Activated CD8-positive, alpha-beta memory T cell treated with anti-CD3 and anti-CD28 coated beads for 24 hours (primary cell): ENCODE data around the gene ARHGEF7.
A peak's percentile ranks its signal among the peaks of the same experiment; 100 is the strongest.

Experiments used
- DNase-seq: peaks from one replicate; pipeline ENCODE4 v3.0.0-alpha.2; 2020

Gene ARHGEF7

DNA sequence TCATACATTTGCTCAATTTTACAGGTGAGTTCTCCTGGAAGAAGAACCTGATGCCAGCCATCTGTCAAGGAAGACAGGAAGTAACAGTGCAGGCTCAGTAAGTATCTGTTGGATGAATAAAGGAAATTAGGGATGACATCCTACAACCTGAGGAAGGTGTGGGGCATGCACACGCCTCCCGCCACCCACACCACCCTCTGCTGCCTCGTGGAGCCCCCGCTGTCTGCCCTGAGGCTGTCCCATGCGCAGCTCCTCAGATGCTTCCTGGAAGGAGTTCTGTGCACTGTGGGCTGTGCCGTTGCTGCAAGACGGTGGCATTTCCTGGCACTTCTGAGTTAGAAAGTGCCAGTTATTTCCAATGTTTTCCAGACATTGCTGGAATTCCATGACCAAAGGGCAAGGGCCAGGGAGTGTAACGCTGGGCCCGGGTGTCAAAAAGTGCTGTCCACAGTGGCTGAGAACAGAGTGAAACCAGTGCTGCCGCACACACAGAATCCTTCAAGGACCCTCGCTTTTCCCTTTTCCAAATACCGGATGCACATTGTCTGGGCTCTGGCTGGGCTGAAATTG is 201.1 kb downstream of the ARHGEF7 start:
- DNase-seq = no peak

GRCh38 chr13:111317042-111317550 is 202.0 kb downstream of the ARHGEF7 start:
- DNase-seq = no peak

DNA sequence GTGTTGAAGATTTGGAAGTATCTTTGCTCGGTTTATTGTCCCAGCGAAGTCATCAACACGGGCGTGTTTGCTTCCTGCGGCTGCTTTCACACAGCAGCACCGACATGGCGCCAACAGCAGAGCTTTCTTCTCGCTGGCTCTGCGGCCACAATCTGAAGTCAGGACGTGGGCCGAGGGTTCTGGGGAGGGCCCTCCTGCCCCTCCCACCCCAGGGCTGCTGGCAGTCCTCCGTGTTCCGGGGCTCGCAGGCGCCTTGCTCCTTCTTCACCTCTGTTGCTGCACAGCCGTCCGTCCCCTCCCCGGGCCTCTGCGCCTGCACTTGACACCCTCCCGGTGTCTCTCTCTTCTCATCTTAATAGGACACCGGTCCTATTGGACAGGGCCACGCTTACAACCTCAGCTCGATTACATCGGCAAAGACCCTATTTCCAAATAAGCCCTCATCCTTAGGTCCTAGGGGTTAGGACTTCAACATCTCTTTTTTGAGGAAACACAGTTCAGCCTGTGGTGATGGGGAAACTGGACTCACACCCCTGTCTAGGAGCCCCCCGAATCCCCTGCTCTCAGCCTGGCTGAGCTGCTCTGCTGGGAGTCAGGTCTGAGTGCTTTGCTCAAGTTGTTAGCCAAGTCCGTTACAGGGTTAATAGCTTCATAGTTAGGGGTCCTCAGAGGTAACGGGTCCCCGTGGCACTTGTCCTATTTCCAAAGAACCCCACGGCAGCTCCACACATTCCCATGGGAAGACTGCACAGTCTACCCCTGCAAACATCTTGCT is 202.6 kb downstream of the ARHGEF7 start:
- no peak for DNase-seq

GRCh38 chr13:111318386-111318785 is 203.3 kb downstream of the ARHGEF7 start:
- DNase-seq = no peak

DNA sequence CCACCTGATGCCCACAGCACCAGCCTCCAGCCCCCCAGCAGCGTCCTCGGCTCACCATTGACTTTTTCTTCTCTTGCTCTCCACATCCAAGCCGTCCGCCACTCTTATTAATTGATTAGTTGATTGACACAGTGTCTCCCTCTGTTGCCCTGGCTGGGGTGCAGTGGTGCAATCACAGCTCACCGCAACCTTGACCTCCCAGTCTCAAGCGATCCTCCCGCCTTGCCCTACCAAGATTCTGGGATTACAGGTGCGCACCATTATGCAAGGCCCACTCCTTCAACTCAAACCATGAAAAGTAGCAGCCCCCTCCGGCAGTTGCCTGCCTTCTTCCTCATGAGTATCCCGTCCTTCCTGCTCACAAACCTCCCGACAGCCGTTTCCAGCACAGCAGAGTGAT is 204.4 kb downstream of the ARHGEF7 start:
- DNase-seq = no peak

GRCh38 chr13:111319998-111320911 is 205.1 kb downstream of the ARHGEF7 start, which contains the start of gene TEX29:
TEX29 (plus strand) TSS chr13:111320642; CDS start chr13:111320891, 249 bp downstream.
- no peak for DNase-seq

DNA sequence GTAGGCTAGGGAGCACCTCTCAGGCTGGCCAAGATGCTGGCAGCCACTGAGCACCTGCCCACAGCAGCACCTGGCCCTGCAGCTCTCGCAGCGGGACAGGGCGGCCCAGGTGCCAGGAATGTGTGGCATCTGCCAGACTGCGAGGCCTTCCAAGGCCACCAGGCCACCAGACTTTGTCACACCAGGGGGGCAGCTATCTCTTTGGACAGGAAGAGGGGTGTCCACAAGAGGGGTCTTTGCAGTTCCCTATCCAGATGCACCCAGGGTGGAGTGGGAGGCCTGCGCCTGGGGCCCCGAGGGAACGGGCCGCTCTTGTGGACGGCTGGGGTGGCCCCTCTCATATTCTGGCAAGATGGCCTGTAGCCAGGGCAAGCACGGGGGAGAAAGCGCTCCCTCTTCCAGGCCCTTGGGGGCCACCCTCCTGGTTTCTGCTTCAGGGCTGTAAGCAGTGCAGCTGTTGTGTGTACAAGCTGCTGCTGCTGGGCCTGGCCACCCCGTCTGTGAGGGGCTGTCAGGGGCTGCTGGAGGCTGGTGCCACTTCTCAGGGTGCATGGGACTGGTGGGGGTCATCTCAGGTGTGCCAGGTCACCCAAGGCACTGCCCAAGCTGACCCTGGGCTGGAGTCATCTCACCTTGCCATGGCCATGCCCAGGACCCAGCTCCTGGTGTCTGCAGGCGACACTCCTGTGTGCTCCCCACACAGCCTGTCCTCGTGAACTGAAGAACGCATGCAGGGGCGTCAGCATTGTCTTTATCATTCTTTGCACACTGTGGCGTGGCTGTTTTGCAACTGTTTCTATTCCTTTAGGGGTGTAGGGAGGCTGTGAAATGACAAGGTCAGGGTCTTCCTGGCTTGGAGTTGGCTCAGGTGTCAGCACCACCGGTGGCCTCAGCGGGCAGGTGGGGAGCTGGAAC is 207.1 kb downstream of the ARHGEF7 start:
- no peak for DNase-seq

- DNase-seq = no peak
These were observed 207.8 kb downstream of the ARHGEF7 start for GRCh38 chr13:111322916-111323331.

DNA sequence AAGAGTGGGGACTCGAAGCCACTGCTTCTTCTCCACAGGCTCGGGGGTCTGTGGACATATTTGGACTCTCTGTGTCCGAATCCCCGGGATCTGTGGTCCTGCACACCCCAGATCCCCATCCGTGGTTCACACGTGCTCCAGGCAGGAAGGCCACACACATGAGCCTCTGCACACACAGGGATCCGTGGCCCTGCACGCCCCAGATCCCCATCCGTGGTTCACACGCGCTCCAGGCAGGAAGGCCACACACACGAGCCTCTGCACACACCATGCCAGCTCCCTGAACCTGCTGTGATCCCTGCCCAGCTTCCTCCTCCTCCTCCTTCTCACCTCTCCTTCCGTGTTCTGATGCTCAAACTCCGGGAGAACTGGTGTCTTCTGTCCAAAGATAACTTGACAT is 208.4 kb downstream of the ARHGEF7 start:
- DNase-seq = no peak

- no peak for DNase-seq
These were observed 209.0 kb downstream of the ARHGEF7 start for GRCh38 chr13:111323950-111324651.

GRCh38 chr13:111324736-111325135 is 209.6 kb downstream of the ARHGEF7 start:
- DNase-seq = no peak

GRCh38 chr13:111325146-111325890 is 210.2 kb downstream of the ARHGEF7 start:
- no peak for DNase-seq

GRCh38 chr13:111325941-111326620 is 211.0 kb downstream of the ARHGEF7 start:
- no peak for DNase-seq

DNA sequence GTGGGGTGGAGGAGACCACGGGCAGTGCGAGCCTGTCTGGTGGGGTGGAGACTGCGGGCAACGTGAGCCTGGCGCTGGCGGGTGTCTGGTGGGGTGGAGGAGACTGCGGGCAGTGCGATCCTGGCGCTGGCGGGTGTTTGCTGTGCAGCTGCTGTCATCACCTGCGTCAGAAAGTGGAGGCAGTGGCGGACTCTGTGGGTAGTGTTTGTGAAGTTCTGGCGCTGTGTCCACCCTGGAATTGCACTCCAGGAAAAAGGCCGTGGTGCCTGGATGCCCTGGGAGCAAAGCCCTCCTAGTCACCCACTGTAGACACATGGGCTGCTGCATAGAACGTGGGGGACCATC is 211.5 kb downstream of the ARHGEF7 start:
- DNase-seq = no peak

- DNase-seq = peak; percentile 42
These were observed 212.0 kb downstream of the ARHGEF7 start for GRCh38 chr13:111326981-111327642.

GRCh38 chr13:111327730-111328573 is 212.8 kb downstream of the ARHGEF7 start:
- DNase-seq = peak; percentile 21

GRCh38 chr13:111328574-111329410 is 213.7 kb downstream of the ARHGEF7 start:
- peak; percentile 42 for DNase-seq

DNA sequence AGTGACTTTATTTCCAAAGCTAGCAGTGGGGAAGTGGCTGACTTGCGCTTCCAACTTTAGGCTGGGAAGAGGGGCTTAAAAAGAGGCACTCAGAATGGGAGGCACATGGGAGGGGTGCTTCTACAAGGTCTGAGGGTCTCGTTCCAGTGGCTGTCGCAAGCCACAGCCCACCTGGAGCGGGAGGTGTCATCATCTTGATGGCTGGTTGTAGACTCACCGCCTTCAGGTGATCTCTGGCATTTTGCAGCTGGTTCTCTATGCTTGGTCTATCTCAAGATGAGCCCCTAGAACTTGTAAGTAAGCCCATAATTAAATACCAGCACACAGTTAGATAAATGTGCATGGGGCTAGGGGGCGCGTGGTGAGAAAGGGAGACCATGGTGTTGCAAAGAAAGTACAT is 214.5 kb downstream of the ARHGEF7 start:
- DNase-seq = peak; percentile 28
